ENCODE data around the gene FAM187B. TPM values are rescaled to one million over a fixed set of nuclear protein-coding genes. Genes with fewer than 3 reads are reported as not detected.

FAM187B gene
- total RNA-seq, 1 donor from 2014 or later, result not detected

DNA sequence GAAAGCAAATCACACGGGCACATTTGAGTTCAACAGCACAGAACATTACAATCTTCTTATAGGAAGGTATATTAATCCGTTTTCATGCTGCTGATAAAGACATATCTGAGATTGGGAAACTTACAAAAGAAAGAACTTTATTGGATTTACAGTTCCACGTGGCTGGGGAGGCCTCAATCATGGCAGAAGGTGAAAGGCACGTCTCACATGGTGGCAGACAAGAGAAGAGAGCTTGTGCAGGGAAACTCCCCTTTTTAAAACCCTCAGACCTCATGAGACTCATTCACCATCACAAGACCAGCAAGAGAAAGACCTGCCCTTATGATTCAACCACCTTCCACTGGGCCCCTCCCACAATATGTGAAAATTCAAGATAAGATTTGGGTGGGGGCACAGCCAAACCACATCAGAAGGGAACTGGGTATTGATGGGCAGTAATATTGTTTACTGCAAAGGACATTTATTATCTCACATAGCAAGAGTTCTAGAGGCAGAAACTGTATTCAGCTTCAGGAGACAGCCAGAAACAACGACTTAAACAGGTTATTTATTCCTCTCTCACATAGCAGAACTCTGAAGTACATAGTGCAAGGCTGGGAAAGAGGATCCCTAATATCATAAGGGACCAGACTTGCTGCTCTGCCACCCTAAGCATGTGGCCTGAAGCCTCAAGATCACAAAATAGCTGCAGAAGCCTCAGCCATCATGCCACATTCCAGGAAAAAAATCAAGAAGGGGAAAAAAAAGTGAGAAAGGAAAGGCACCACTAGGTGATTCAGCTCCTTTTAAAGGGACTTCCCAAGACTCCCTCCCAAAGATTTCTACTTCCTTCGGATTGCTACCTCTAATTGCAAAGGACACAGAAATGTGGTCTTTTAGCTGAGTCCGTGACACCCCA is 50.9 kb downstream of the FAM187B start:
- peaks cover 4% of the 10 kb centered on the region for H3K4me1 Mint-ChIP-seq

DNA sequence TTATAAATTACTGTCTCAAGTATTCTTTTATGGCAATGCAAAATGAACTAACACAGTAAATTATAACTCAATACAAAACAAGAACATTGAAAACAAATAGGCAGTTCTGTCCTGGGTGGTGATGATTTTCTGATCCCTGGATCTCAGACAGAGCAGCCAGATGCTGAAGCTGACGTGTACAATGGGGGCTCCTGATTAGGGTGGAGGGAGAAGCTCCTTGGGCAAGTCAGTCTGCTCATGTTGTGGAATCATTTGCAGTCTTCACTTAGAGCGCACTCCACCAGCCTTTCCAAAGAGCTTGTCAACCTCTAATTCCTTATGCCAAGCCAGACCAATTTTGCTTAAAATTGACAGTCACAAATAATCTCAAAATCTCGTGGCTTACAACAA is 52.4 kb downstream of the FAM187B start:
- no peak overlapping the region for H3K9ac ChIP-seq
- no peak overlapping the region for H2AFZ ChIP-seq (replicated peaks)
- DNase-seq (ENCODE audit: low spot score), result no peak

More for the DNA sequence above, 50.9 kb downstream of the FAM187B start:
- TF ChIP-seq EZH2 (IDR thresholded peaks at IDR 0.05) (no peak), EZH2phosphoT487 (IDR thresholded peaks at IDR 0.05) (no peak), CTCF (IDR thresholded peaks at IDR 0.05) (no peak)
- Histone ChIP-seq H3K4me1 (no peaks in the 10 kb centered on the region), H3F3A (ENCODE audit: low read depth) (no peaks in the 10 kb centered on the region), H3K79me2 (ENCODE audit: low read depth) (no peaks in the 10 kb centered on the region), H2AFZ (replicated peaks) (no peak overlapping the region), H3K4me3 (no peak overlapping the region), H3K27ac (no peak overlapping the region), H4K20me1 (ENCODE audit: low read depth) (no peaks in the 10 kb centered on the region), H3K4me2 (no peak overlapping the region), H3K9ac (no peak overlapping the region), H3K9me3 (ENCODE audit: low read depth) (no peaks in the 10 kb centered on the region), H3K27me3 (no peaks in the 10 kb centered on the region), H3K36me3 (no peaks in the 10 kb centered on the region)
- Mint-ChIP-seq H3K27ac (no peak overlapping the region), H3K27me3 (ENCODE audit: insufficient read depth, low read depth) (peaks cover 7% of the 10 kb centered on the region), H3K36me3 (no peaks in the 10 kb centered on the region), H3K4me3 (no peak overlapping the region), H3K9me3 (peaks cover 14% of the 10 kb centered on the region)
- no peak for DNase-seq (ENCODE audit: low spot score)

More for the DNA sequence above, 52.4 kb downstream of the FAM187B start:
- no peak for TF ChIP-seq EZH2phosphoT487 (IDR thresholded peaks at IDR 0.05)
- no peak for TF ChIP-seq EZH2 (IDR thresholded peaks at IDR 0.05)
- no peak for TF ChIP-seq CTCF (IDR thresholded peaks at IDR 0.05)
- peaks cover 14% of the 10 kb centered on the region for H3K9me3 Mint-ChIP-seq
- peaks cover 4% of the 10 kb centered on the region for H3K27me3 Mint-ChIP-seq (ENCODE audit: insufficient read depth, low read depth)
- no peaks in the 10 kb centered on the region for H3K36me3 Mint-ChIP-seq
- Histone ChIP-seq H3K4me2 (no peak overlapping the region), H3K27me3 (no peaks in the 10 kb centered on the region), H3K9me3 (ENCODE audit: low read depth) (no peaks in the 10 kb centered on the region), H3F3A (ENCODE audit: low read depth) (no peaks in the 10 kb centered on the region), H3K36me3 (no peaks in the 10 kb centered on the region), H3K79me2 (ENCODE audit: low read depth) (no peaks in the 10 kb centered on the region), H3K4me3 (no peak overlapping the region), H3K4me1 (no peaks in the 10 kb centered on the region), H3K27ac (no peak overlapping the region), H4K20me1 (ENCODE audit: low read depth) (no peaks in the 10 kb centered on the region)
- H3K4me1 Mint-ChIP-seq, result peaks cover 4% of the 10 kb centered on the region
- no peak overlapping the region for H3K4me3 Mint-ChIP-seq
- H3K27ac Mint-ChIP-seq, result no peak overlapping the region

Other genes starting within 250 kb of the FAM187B start
- gene GRAMD1A, start 228.4 kb downstream of the FAM187B start, total RNA-seq (ENCODE audit: low replicate concordance), result 27.2 and 51.0 TPM in 2 replicates
- 2.2 and 3.9 TPM in 2 replicates for gene SCN1B, start 198.3 kb downstream of the FAM187B start, total RNA-seq (ENCODE audit: low replicate concordance)
- gene HPN, start 187.0 kb downstream of the FAM187B start, total RNA-seq (ENCODE audit: low replicate concordance), result 0.30 and 2.2 TPM in 2 replicates
- not detected in 2 replicates for gene FXYD3, start 112.9 kb downstream of the FAM187B start, total RNA-seq (ENCODE audit: low replicate concordance)
- gene LGI4, start 93.7 kb downstream of the FAM187B start, total RNA-seq (ENCODE audit: low replicate concordance), result 0.81 TPM in 1 of 2 replicates, not detected in the other
- gene FXYD1, start 89.9 kb downstream of the FAM187B start, total RNA-seq (ENCODE audit: low replicate concordance), result 0.46 TPM in 1 of 2 replicates, not detected in the other
- 0.13 and 0.56 TPM in 2 replicates for gene FXYD7, start 85.5 kb downstream of the FAM187B start, total RNA-seq (ENCODE audit: low replicate concordance)
- 7.8 and 11.6 TPM in 2 replicates for gene FXYD5, start 74.0 kb downstream of the FAM187B start, total RNA-seq (ENCODE audit: low replicate concordance)
- gene LSR, start 20.3 kb upstream of the FAM187B start, total RNA-seq (ENCODE audit: low replicate concordance), result 27.1 and 78.4 TPM in 2 replicates
- 46.8 and 88.7 TPM in 2 replicates for gene USF2, start 40.2 kb upstream of the FAM187B start, total RNA-seq (ENCODE audit: low replicate concordance)
- 0.30 TPM in 1 of 2 replicates, not detected in the other for gene HAMP, start 53.8 kb upstream of the FAM187B start, total RNA-seq (ENCODE audit: low replicate concordance)
- not detected in 2 replicates for gene MAG, start 63.4 kb upstream of the FAM187B start, total RNA-seq (ENCODE audit: low replicate concordance)
- gene CD22, start 100.4 kb upstream of the FAM187B start, total RNA-seq (ENCODE audit: low replicate concordance), result 0.62 TPM in 1 of 2 replicates, not detected in the other
- gene FFAR1, start 119.2 kb upstream of the FAM187B start, total RNA-seq (ENCODE audit: low replicate concordance), result 0.06 TPM in 1 of 2 replicates, not detected in the other
- gene FFAR3, start 129.7 kb upstream of the FAM187B start, total RNA-seq (ENCODE audit: low replicate concordance), result not detected in 2 replicates
- not detected in 2 replicates for gene GPR42, start 142.3 kb upstream of the FAM187B start, total RNA-seq (ENCODE audit: low replicate concordance)
- not detected in 2 replicates for gene FFAR2, start 219.5 kb upstream of the FAM187B start, total RNA-seq (ENCODE audit: low replicate concordance)

All from neural progenitor cell (in vitro differentiated cells).